Non-pigmented ciliary epithelial cell (primary cell): ENCODE data around the gene DAO.
"Not testable (repeated sequence)": the region's sequence is repeated elsewhere in the genome, so short reads cannot be mapped to it uniquely, and the experiment has no call there.

Experiments used
- DNase-seq: peaks from one replicate; pipeline ENCODE4 v3.0.0-alpha.2; 2010; ENCODE audit warnings: low read depth

The DAO gene

DNA sequence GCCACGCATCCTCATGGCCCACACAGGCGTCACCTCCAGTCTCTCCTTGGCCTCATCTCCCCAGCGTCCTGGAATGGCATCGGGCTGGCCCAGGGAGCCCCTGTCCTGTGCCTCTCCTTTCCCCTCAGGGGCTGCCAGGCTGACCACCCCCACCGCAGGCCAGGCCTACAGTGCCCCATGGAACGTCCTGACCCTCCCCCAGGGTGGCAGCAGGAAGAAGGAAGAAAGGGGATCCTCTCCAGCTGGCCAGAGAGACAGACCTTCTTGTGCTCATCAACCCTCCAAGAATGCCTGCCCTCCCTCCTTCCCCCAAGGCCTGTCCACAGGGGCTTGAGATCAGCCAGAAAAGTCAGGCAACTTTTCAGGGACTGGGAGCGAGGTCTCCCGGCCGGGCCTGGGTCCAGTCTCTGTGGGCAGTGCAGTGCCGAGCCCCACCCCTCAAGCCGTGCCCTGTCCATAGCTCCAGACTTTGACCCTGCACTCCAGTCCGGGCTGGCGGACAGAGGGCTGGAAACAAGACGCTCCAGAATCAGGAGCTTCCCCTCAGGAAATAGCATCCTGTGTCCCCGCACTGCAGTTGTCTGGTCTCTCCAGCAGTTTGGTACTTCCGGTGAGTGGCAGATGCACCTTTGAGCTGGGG, at the start of gene DAO:
DAO (plus strand) TSS at position 478 of the 640 bp plus-strand sequence. CDS start 4,915 bp downstream, outside the sequence.
- no peak for DNase-seq

GRCh38 chr12:108831309-108831991, 48.4 kb upstream of the DAO start:
- no peak for DNase-seq

- no peak for DNase-seq
Observed at GRCh38 chr12:108832208-108832607, 47.7 kb upstream of the DAO start.

GRCh38 chr12:108832730-108833354, 47.0 kb upstream of the DAO start:
- peak; percentile 91 for DNase-seq

GRCh38 chr12:108833355-108833733, 46.5 kb upstream of the DAO start:
- peak; percentile 81 for DNase-seq

GRCh38 chr12:108833757-108834472, 46.0 kb upstream of the DAO start:
- peak; percentile 38 for DNase-seq

- DNase-seq, result no peak
Observed at GRCh38 chr12:108835860-108836634, 43.8 kb upstream of the DAO start.

GRCh38 chr12:108837239-108837638, 42.7 kb upstream of the DAO start:
- no peak for DNase-seq

GRCh38 chr12:108837680-108838079, 42.2 kb upstream of the DAO start:
- no peak for DNase-seq

DNA sequence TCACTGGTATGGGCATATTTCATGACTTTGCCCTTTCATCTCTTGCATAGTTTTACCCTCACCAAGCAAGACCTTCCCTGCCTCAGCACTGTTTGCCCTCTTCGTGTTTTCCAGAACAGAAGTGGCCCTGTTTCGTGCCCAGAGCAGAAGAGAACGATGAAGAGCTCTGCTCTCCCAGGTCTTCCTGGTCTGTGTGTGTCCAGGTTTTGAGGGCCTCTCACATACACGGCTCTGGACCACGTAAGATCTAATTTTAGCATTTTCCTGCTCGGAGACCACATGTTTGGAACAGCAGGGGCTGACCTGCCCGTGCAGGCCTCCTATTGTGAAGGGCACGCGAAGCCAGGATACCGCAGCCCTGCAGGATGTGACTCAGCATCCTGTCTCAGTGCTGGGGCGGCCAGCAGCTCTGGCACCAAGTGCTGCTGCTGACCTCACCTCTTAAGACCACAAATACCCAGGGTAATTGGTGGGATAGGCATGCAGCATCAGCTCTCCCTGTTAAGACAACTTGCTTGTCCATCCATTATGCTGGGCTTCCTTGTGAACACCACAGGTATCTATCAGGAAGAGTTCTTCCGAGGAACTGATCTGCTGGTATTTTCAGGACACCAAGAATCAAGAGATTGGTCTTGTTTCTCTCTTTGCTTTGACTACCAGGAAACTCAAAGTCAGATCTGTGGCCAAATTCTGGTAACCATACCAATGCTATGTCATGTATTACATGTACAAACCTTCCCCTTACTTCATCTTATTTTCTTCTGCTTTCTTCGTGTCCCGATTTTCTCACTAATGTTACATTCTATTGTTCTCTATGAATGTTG, 41.5 kb upstream of the DAO start:
- peak; percentile 100 for DNase-seq

DNA sequence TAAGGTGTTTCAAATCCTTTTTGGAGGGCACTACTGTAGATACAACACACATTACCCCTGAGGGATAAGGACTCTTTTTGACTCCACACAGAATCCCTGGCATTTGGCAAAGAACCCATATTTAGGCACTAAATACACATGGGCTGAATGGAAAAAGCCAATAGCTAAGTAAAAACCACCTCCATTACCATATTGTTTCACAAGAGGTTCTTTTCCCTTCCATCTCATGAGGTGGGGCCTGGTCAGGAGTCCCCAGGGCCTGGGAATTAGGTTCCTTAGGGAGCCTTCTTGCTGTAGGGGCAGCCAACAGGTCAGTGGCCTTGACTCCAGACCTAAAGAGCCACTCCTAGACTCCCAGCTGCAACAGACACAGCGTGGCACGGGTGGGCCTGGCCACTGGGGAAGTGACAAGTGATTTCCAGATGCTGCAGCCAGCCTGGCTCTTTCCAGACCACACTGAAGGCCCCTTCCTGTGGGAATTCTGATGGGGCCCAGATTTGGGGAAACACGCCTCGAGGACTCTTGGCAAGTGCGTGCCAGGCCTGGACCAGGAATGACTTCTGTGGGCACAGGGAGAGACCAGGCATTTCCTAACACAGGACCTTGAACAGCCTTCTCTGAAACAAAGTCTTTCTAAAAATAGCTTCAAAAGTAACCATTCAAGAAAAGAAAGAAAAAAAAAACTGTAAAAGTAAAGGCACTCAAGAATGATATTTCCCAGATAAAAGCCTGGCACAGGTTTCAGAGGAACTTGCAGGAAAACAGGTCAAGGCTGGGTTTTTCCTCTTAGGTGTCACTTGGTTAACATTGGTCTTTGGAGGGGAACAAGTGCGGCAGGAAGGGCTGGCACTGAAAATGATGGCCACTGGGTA, 40.6 kb upstream of the DAO start:
- no peak for DNase-seq

DNA sequence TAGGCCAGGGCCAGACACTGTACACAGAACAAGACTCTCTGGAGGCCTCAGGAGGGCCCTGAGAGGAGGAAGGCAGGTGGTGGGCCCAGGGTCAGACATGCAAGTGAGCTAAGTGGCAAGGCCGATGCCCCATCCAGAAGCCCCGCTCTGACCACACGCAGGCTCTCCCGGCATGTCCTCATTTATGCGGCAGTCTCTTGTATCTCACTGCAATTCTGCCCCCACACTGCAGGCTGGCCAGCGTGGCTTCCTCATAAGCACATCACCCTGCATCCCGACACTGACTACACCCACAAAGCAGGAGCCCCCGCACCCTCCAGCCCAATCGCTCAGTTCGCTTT, 40.0 kb upstream of the DAO start:
- DNase-seq, result no peak

- no peak for DNase-seq
Observed at GRCh38 chr12:108840605-108841332, 39.1 kb upstream of the DAO start.

GRCh38 chr12:108841825-108842224, 38.1 kb upstream of the DAO start:
- DNase-seq, result not testable (repeated sequence)

DNA sequence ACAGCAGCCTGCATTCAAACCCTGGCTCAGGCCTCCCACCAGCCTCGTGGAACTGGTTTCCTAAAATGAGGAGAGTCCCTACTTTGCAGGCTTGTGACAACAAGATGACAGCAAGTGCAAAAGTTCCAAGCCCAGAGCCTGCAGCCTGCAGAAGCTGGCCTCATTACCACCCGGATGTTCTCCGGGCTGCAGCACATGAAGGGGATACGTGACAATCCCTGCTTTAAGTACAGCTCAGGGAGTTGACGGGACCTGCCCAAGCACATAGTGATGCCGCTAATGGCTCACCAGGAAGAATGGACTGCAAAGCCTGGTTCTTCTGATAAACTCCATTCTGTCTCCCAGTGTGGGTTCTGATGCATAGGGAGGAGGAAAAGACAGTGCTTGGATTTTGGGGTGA, 37.5 kb upstream of the DAO start:
- DNase-seq, result no peak

- no peak for DNase-seq
Observed at GRCh38 chr12:108843187-108843586, 36.7 kb upstream of the DAO start.

GRCh38 chr12:108845696-108846095, 34.2 kb upstream of the DAO start:
- DNase-seq, result no peak

- DNase-seq, result no peak
Observed at GRCh38 chr12:108846290-108846701, 33.6 kb upstream of the DAO start.

DNA sequence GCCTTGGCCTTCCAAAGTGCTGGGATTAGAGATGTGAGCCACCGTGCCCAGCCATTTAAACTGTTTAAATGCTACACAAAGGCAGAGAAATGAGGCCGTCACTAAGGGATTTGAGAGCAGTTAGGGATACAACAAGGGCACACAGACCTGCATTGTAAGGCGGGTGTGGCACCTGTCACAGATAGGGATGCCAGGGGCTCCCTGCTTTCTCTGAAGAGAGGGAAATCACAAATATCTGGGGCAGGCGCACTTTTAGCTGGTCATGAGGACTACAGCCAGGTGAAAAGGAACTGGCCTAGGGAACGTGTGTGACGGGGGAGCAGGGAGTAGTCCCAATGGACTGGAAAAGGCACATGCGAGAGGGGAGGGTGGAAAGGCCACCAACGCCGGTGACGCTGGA, 32.2 kb upstream of the DAO start:
- DNase-seq, result no peak

DNA sequence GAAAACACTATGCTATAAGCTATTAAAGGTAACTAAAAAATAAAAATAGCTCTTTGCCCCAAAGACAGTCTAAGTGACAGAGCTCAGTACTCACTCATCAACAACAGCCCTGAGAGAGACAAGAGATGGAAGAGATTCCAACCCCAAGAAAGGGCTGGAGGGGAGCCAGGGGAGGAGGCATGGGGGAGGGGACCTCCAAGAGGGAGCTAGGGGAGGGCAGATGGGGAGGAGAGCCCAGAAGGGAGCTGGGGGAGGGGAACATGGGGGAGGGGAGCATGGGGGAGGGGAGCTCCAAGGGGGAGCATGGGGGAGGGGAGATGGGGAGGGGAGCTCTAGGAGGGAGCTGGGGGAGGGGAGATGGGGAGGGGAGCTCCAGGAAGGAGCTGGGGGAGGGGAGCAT, 30.2 kb upstream of the DAO start:
- no peak for DNase-seq
